ENCODE data around the gene DCAF6.

DNA sequence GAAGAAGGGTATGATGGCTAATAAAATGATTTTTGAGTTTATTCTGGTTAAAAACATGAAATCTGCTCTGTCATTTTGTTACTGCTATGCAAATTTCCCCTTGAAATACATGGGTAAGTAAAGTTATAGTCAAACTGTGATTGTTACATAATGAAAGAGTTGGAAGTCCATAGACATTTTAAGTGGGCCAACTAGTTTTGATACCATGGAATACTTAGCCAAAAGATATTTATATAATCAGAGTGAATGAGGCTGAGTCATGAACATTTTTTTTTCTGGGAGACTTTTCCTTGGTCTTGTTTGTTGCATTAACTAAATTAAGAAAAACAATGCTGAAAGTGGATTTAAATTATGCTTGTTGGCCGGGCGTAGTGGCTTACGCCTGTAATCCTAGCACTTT is 58.6 kb downstream of the DCAF6 start:
- no peak for TF ChIP-seq POLR2AphosphoS5 (IDR thresholded peaks at IDR 0.05; ENCODE audit: low read depth, low read length)
- TF ChIP-seq TAF1 (IDR thresholded peaks at IDR 0.05; ENCODE audit: low read depth, low read length), result no peak
